Fibroblast of skin of right quadriceps (primary cell): ENCODE results near the gene TXNRD1.
"Not testable (repeated sequence)": the region's sequence is repeated elsewhere in the genome, so short reads cannot be mapped to it uniquely, and the experiment has no call there.

Source experiments
- DNase-seq: peaks from one replicate; pipeline ENCODE4 v3.0.0-alpha.2; 2013

The TXNRD1 gene

GRCh38 chr12:104215638-104216297 lies at the start of gene TXNRD1:
TXNRD1 (plus strand) TSS chr12:104215779; CDS start chr12:104215803, 24 bp downstream.
- DNase-seq = peak; percentile 73

- DNase-seq = no peak
These were observed 49.8 kb upstream of the TXNRD1 start for GRCh38 chr12:104165801-104166200.

GRCh38 chr12:104166465-104166864 lies 49.1 kb upstream of the TXNRD1 start:
- DNase-seq = no peak

- DNase-seq = no peak
These were observed 47.8 kb upstream of the TXNRD1 start for GRCh38 chr12:104167519-104168458.

GRCh38 chr12:104168596-104168995 lies 47.0 kb upstream of the TXNRD1 start:
- DNase-seq = no peak

- DNase-seq = no peak
These were observed 43.6 kb upstream of the TXNRD1 start for GRCh38 chr12:104171785-104172569.

- DNase-seq = no peak
These were observed 43.0 kb upstream of the TXNRD1 start for GRCh38 chr12:104172570-104172947.

GRCh38 chr12:104173804-104174203 lies 41.8 kb upstream of the TXNRD1 start:
- DNase-seq = not testable (repeated sequence)

GRCh38 chr12:104175726-104176247 lies 39.8 kb upstream of the TXNRD1 start:
- no peak for DNase-seq

GRCh38 chr12:104177336-104177662 lies 38.3 kb upstream of the TXNRD1 start:
- no peak for DNase-seq

- DNase-seq = peak; percentile 96
These were observed 37.7 kb upstream of the TXNRD1 start for GRCh38 chr12:104177663-104178501.

GRCh38 chr12:104180374-104180773 lies 35.2 kb upstream of the TXNRD1 start:
- no peak for DNase-seq

- peak; percentile 61 for DNase-seq
These were observed 34.3 kb upstream of the TXNRD1 start for GRCh38 chr12:104181313-104181712.

GRCh38 chr12:104182144-104182543 lies 33.4 kb upstream of the TXNRD1 start:
- peak; percentile 86 for DNase-seq

- DNase-seq = no peak
These were observed 32.8 kb upstream of the TXNRD1 start for GRCh38 chr12:104182621-104183378.

GRCh38 chr12:104183443-104183842 lies 32.1 kb upstream of the TXNRD1 start:
- no peak for DNase-seq

GRCh38 chr12:104187446-104188155 lies 28.0 kb upstream of the TXNRD1 start:
- no peak for DNase-seq

- no peak for DNase-seq
These were observed 27.0 kb upstream of the TXNRD1 start for GRCh38 chr12:104188534-104188933.

- peak; percentile 77 for DNase-seq
These were observed 25.5 kb upstream of the TXNRD1 start for GRCh38 chr12:104189915-104190555.

GRCh38 chr12:104190641-104191176 lies 24.9 kb upstream of the TXNRD1 start:
- DNase-seq = no peak
